OCI-LY7 (cell line): ENCODE data around the gene COL16A1. TPM values are rescaled to one million over a fixed set of nuclear protein-coding genes. Genes with fewer than 3 reads are reported as not detected.

Source experiments
- BruUV-seq: library from RNA; stranded (reverse); fragments of 400-500 nt; replicated peaks from 2 replicates; lab custom pipeline; 2021; lab: Mats Ljungman, UMichigan
- CTCF ChIA-PET: fragments of 300-600 bp; sonication (Branson Sonifier 250); formaldehyde crosslinking; loops from one replicate; lab custom pipeline; 2022; ENCODE audit warnings: antibody characterized with exemption; ENCODE audit not compliant: unreplicated experiment; lab: Charles Lee
- POLR2A ChIA-PET: fragments of 300-600 bp; sonication (Branson Sonifier 250); formaldehyde crosslinking; loops from one replicate; lab custom pipeline; 2022; ENCODE audit warnings: antibody characterized with exemption; lab: Charles Lee
- DNase-seq: peaks from one replicate; pipeline ENCODE4 v3.0.0-alpha.2; 2015; ENCODE audit warnings: low spot score
- H2AFZ ChIP-seq: fragments of 200-600 bp; sonication (generic), shearing (Covaris generic); 2 replicates; pipeline ENCODE4 v1.6.1; 2014; ENCODE audit warnings: mild to moderate bottlenecking, antibody characterized with exemption, low read length, moderate library complexity
- H3K27ac ChIP-seq: fragments of 200-600 bp; sonication (generic); 2 replicates; pipeline ENCODE4 v1.5.1; 2014; ENCODE audit warnings: mixed run types, low read depth, mild to moderate bottlenecking, moderate library complexity, low read length, inconsistent platforms; ENCODE audit not compliant: poor library complexity, severe bottlenecking
- H3K36me3 ChIP-seq: fragments of 200-600 bp; sonication (generic); 2 replicates; pipeline ENCODE4 v1.6.1; 2014; ENCODE audit warnings: mild to moderate bottlenecking, antibody characterized with exemption, low read length, moderate library complexity, mixed read lengths; ENCODE audit not compliant: insufficient read depth
- H3K4me1 ChIP-seq: fragments of 200-600 bp; sonication (generic); 2 replicates; pipeline ENCODE4 v1.5.1; 2014; ENCODE audit warnings: mild to moderate bottlenecking, low read length; ENCODE audit not compliant: insufficient read depth, poor library complexity, severe bottlenecking
- H3K4me2 ChIP-seq: fragments of 200-600 bp; sonication (generic); 2 replicates; pipeline ENCODE4 v1.6.1; 2014; ENCODE audit warnings: mild to moderate bottlenecking, low read length
- H3K4me3 ChIP-seq: fragments of 200-600 bp; sonication (generic); 2 replicates; pipeline ENCODE4 v1.5.1; 2014; ENCODE audit warnings: mild to moderate bottlenecking, low read depth, low read length; ENCODE audit not compliant: poor library complexity, severe bottlenecking
- H3K79me2 ChIP-seq: fragments of 200-600 bp; sonication (generic); 2 replicates; pipeline ENCODE4 v1.6.1; 2016; ENCODE audit warnings: low read depth, mild to moderate bottlenecking, low read length, moderate library complexity, mixed read lengths; ENCODE audit not compliant: insufficient read depth
- H3K9me2 ChIP-seq: fragments of 200-600 bp; sonication (generic); 2 replicates; pipeline ENCODE4 v1.6.1; 2016; ENCODE audit warnings: mild to moderate bottlenecking, low read length, mixed read lengths; ENCODE audit not compliant: insufficient read depth
- H3K9me3 ChIP-seq: fragments of 200-600 bp; sonication (generic); 2 replicates; pipeline ENCODE4 v1.6.1; 2014; ENCODE audit warnings: mild to moderate bottlenecking, mixed run types, low read length, mixed read lengths
- H4K20me1 ChIP-seq: fragments of 200-600 bp; sonication (generic); 2 replicates; pipeline ENCODE4 v1.6.1; 2014; ENCODE audit warnings: mild to moderate bottlenecking, antibody characterized with exemption, low read length, moderate library complexity, mixed read lengths; ENCODE audit not compliant: insufficient read depth
- CTCF ChIP-seq: fragments of 200-600 bp; sonication (generic); conservative IDR thresholded peaks from 2 replicates; pipeline ENCODE4 v1.5.1; 2014; ENCODE audit warnings: mild to moderate bottlenecking, antibody characterized with exemption, low read length, moderate library complexity, mixed read lengths
- EZH2phosphoT487 ChIP-seq: fragments of 200-600 bp; sonication (generic); IDR thresholded peaks from 2 replicates; pipeline ENCODE4 v1.6.1; 2018; ENCODE audit warnings: low read depth, borderline replicate concordance, mild to moderate bottlenecking, mixed run types, antibody characterized with exemption, low read length, moderate library complexity, mixed read lengths
- intact Hi-C: fragments of 100-400 bp; cut with micrococcal nuclease; formaldehyde crosslinking; loops from one replicate; pipeline ENCODE4 v1.10.0; 2022; ENCODE audit not compliant: unreplicated experiment
- total RNA-seq, 2 experiments: library from RNA; depleted of rRNA in 1 of 2; stranded (reverse); fragments of >200 nt in 1 of 2; shearing (Covaris generic) in 1 of 2; gene quantifications; 2 replicates each; pipeline ENCODE4 v1.2.3, GENCODE V29; 2014 to 2022

COL16A1 gene
- total RNA-seq, 2 experiments from 2014 or later, result not detected

GRCh38 chr1:31669433-31669785, 34.4 kb downstream of the COL16A1 start:
- Histone ChIP-seq H3K79me2 (no peaks in the 10 kb centered on the region), H3K9me3 (no peaks in the 10 kb centered on the region), H3K4me1 (no peaks in the 10 kb centered on the region), H3K4me3 (no peak overlapping the region), H3K36me3 (no peaks in the 10 kb centered on the region), H3K4me2 (no peak overlapping the region), H3K27ac (no peak overlapping the region), H2AFZ (no peak overlapping the region), H3K9me2 (no peaks in the 10 kb centered on the region), H4K20me1 (no peaks in the 10 kb centered on the region)
- DNase-seq, result no peak
- intact Hi-C loops, result no loop called here
- ChIA-PET POLR2A (no interaction called here), CTCF (no interaction called here)
- no TSS peak for BruUV-seq
- TF ChIP-seq EZH2phosphoT487, result no peak
- no peak for TF ChIP-seq CTCF

DNA sequence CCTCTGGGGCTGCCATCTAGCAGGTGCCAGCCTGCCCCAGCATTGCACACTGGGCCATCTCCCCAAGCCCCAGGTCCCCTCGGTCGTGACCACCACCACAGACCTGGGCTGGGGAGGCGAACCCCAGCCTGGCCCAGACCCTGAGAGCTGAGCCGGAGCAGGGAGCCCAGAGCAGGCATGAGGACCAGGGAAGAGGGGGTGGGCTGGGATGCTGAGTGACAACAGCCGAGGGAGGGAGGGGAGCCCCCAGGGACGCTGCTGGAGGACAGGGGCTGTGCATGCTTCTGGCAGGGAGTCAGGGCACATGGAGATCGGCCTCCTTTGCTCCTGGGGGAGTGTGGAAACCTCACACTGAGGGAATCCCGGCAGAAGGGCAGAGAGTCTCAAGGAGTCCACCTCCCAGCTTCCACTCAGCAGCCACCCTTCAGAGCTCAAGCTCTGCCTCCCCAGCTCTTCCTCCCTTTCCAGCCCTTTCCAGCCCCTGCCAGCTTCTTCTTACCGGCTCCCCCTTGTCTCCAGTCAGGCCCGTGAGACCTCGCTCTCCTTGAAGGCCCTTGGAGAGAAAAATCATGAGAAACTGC, 35.4 kb downstream of the COL16A1 start:
- ChIA-PET POLR2A (interaction anchor here (0.6 kb wide), 1 partner anchor 1014 kb away, joined by 3 read pairs; no protein-coding TSS in a partner anchor), CTCF (no interaction called here)
- H3K4me3 ChIP-seq, result no peak overlapping the region
- H2AFZ ChIP-seq, result no peak overlapping the region
- H3K9me3 ChIP-seq, result no peaks in the 10 kb centered on the region
- H3K4me1 ChIP-seq, result no peaks in the 10 kb centered on the region
- no peak overlapping the region for H3K27ac ChIP-seq
- no peak for DNase-seq
- no TSS peak for BruUV-seq
- no peaks in the 10 kb centered on the region for H4K20me1 ChIP-seq
- H3K79me2 ChIP-seq, result no peaks in the 10 kb centered on the region
- no peak overlapping the region for H3K4me2 ChIP-seq
- intact Hi-C loops, result no loop called here
- TF ChIP-seq EZH2phosphoT487, result no peak
- TF ChIP-seq CTCF, result no peak
- no peaks in the 10 kb centered on the region for H3K36me3 ChIP-seq
- no peaks in the 10 kb centered on the region for H3K9me2 ChIP-seq

DNA sequence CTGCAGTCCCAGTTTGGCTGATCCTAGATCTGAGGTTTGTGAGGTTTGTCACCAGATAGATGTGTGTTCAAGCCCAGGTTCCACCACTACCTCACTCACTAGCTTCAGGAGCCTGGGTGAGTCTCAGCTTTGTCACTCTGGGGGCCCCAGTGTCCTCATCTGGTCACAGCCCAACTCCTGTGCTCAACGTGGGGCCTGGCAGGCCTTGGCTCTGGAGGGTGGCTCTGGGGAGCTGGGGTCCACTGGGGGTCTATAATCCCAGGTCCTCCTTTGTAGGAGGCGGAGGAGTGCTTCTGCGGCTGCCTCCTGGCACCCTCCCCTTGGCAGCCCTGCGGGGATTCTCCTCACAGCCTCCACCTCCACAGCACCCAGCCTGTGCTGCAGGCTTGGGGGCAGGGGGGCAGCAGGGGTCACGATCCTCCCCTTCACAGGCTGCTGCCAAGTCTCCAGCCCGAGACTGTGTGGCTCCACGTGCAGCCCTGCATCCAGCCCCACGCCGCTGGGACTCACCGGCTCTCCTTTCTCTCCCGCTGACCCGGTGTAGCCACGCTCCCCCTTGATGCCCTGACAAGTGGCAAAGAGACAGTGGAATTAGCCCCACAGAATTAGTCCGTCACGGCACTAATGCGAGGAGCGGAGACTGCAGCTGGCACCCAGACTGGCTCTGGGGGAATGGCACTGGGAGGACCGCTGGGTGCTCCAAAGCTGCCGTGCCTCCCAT, 36.6 kb downstream of the COL16A1 start:
- POLR2A ChIA-PET, result interaction anchor here (0.5 kb wide), 1 partner anchor 8 kb away, joined by 7 read pairs; no protein-coding TSS in a partner anchor
- intact Hi-C loops, result no loop called here

More for the DNA sequence above, 36.6 kb downstream of the COL16A1 start:
- BruUV-seq, result no TSS peak
- TF ChIP-seq CTCF, result no peak
- H3K27ac ChIP-seq, result no peak overlapping the region
- no peak overlapping the region for H3K4me3 ChIP-seq
- CTCF ChIA-PET, result interaction anchor here (0.9 kb wide), 1 partner anchor 78 kb away, joined by 4 read pairs; no protein-coding TSS in a partner anchor
- no peaks in the 10 kb centered on the region for H3K79me2 ChIP-seq
- no peaks in the 10 kb centered on the region for H3K36me3 ChIP-seq
- DNase-seq, result no peak
- no peaks in the 10 kb centered on the region for H4K20me1 ChIP-seq
- no peaks in the 10 kb centered on the region for H3K9me3 ChIP-seq
- no peaks in the 10 kb centered on the region for H3K9me2 ChIP-seq
- H3K4me1 ChIP-seq, result no peaks in the 10 kb centered on the region
- H2AFZ ChIP-seq, result no peak overlapping the region
- H3K4me2 ChIP-seq, result no peak overlapping the region
